Measurements from ENCODE around the gene SRGAP3. TPM values are rescaled to one million over a fixed set of nuclear protein-coding genes. Genes with fewer than 3 reads are reported as not detected.

The SRGAP3 gene
- total RNA-seq, 1 experiment from 2014 or later = 1.3 TPM

- H3K9ac ChIP-seq (ENCODE audit: low read length) = no peak overlapping the region
- H3K9me2 ChIP-seq (replicated peaks; ENCODE audit: insufficient read depth, low read length) = no peaks in the 10 kb centered on the region
- H3K4me1 ChIP-seq (ENCODE audit: low read length) = no peaks in the 10 kb centered on the region
- H3K27me3 ChIP-seq (ENCODE audit: low read length) = no peaks in the 10 kb centered on the region
- no peak overlapping the region for H2AFZ ChIP-seq (ENCODE audit: low read length)
- no peaks in the 10 kb centered on the region for H4K20me1 ChIP-seq (ENCODE audit: insufficient read depth, low read depth, low read length)
- no peaks in the 10 kb centered on the region for H3K79me2 ChIP-seq (ENCODE audit: low read length)
- H3K36me3 ChIP-seq (ENCODE audit: insufficient read depth, low read length) = no peaks in the 10 kb centered on the region
- H3K4me3 ChIP-seq (ENCODE audit: low read length) = no peak overlapping the region
- DNase-seq = no peak
- no peak overlapping the region for H3K4me2 ChIP-seq (ENCODE audit: low read depth, low read length, poor library complexity, severe bottlenecking)
- no peak overlapping the region for H3K27ac ChIP-seq (ENCODE audit: low read length)
- no peaks in the 10 kb centered on the region for H3K9me3 ChIP-seq (ENCODE audit: low read length)
Measured at GRCh38 chr3:9122732-9123364, 126.6 kb downstream of the SRGAP3 start.

GRCh38 chr3:9121366-9122001 lies 128.0 kb downstream of the SRGAP3 start:
- Histone ChIP-seq H3K4me1 (ENCODE audit: low read length) (no peaks in the 10 kb centered on the region), H3K27me3 (ENCODE audit: low read length) (0 out of 2 replicates have a peak, but pooled peaks cover 2% of the 10 kb centered on the region), H3K79me2 (ENCODE audit: low read length) (no peaks in the 10 kb centered on the region), H3K9me3 (ENCODE audit: low read length) (no peaks in the 10 kb centered on the region), H4K20me1 (ENCODE audit: insufficient read depth, low read depth, low read length) (no peaks in the 10 kb centered on the region), H3K9ac (ENCODE audit: low read length) (no peak overlapping the region), H3K4me3 (ENCODE audit: low read length) (no peak overlapping the region), H2AFZ (ENCODE audit: low read length) (no peak overlapping the region), H3K27ac (ENCODE audit: low read length) (no peak overlapping the region), H3K4me2 (ENCODE audit: low read depth, low read length, poor library complexity, severe bottlenecking) (no peak overlapping the region), H3K9me2 (replicated peaks; ENCODE audit: insufficient read depth, low read length) (no peaks in the 10 kb centered on the region), H3K36me3 (ENCODE audit: insufficient read depth, low read length) (no peaks in the 10 kb centered on the region)
- DNase-seq = no peak

- 0 out of 2 replicates have a peak, but pooled peaks cover 2% of the 10 kb centered on the region for H3K27me3 ChIP-seq (ENCODE audit: low read length)
- no peaks in the 10 kb centered on the region for H3K9me2 ChIP-seq (replicated peaks; ENCODE audit: insufficient read depth, low read length)
- no peak overlapping the region for H2AFZ ChIP-seq (ENCODE audit: low read length)
- no peak overlapping the region for H3K9ac ChIP-seq (ENCODE audit: low read length)
- no peak overlapping the region for H3K4me3 ChIP-seq (ENCODE audit: low read length)
- no peak overlapping the region for H3K4me2 ChIP-seq (ENCODE audit: low read depth, low read length, poor library complexity, severe bottlenecking)
- no peaks in the 10 kb centered on the region for H4K20me1 ChIP-seq (ENCODE audit: insufficient read depth, low read depth, low read length)
- DNase-seq = no peak
- H3K79me2 ChIP-seq (ENCODE audit: low read length) = no peaks in the 10 kb centered on the region
- no peaks in the 10 kb centered on the region for H3K36me3 ChIP-seq (ENCODE audit: insufficient read depth, low read length)
- no peak overlapping the region for H3K27ac ChIP-seq (ENCODE audit: low read length)
- no peaks in the 10 kb centered on the region for H3K4me1 ChIP-seq (ENCODE audit: low read length)
- no peaks in the 10 kb centered on the region for H3K9me3 ChIP-seq (ENCODE audit: low read length)
Measured at GRCh38 chr3:9119331-9119730, 130.1 kb downstream of the SRGAP3 start.

GRCh38 chr3:9118222-9118621 lies 131.2 kb downstream of the SRGAP3 start:
- Histone ChIP-seq H3K4me1 (ENCODE audit: low read length) (no peaks in the 10 kb centered on the region), H3K27ac (ENCODE audit: low read length) (no peak overlapping the region), H3K36me3 (ENCODE audit: insufficient read depth, low read length) (no peaks in the 10 kb centered on the region), H2AFZ (ENCODE audit: low read length) (no peak overlapping the region), H3K9me2 (replicated peaks; ENCODE audit: insufficient read depth, low read length) (no peaks in the 10 kb centered on the region), H3K4me2 (ENCODE audit: low read depth, low read length, poor library complexity, severe bottlenecking) (no peak overlapping the region), H3K4me3 (ENCODE audit: low read length) (no peak overlapping the region), H3K27me3 (ENCODE audit: low read length) (0 out of 2 replicates have a peak, but pooled peaks cover 2% of the 10 kb centered on the region), H3K9ac (ENCODE audit: low read length) (no peak overlapping the region), H4K20me1 (ENCODE audit: insufficient read depth, low read depth, low read length) (no peaks in the 10 kb centered on the region), H3K9me3 (ENCODE audit: low read length) (no peaks in the 10 kb centered on the region), H3K79me2 (ENCODE audit: low read length) (no peaks in the 10 kb centered on the region)
- DNase-seq = no peak

GRCh38 chr3:9117220-9117619 lies 132.2 kb downstream of the SRGAP3 start:
- no peak overlapping the region for H3K27ac ChIP-seq (ENCODE audit: low read length)
- no peak overlapping the region for H3K9ac ChIP-seq (ENCODE audit: low read length)
- no peak overlapping the region for H2AFZ ChIP-seq (ENCODE audit: low read length)
- no peak overlapping the region for H3K4me3 ChIP-seq (ENCODE audit: low read length)
- DNase-seq = no peak
- H3K79me2 ChIP-seq (ENCODE audit: low read length) = no peaks in the 10 kb centered on the region
- H3K9me2 ChIP-seq (replicated peaks; ENCODE audit: insufficient read depth, low read length) = no peaks in the 10 kb centered on the region
- H3K27me3 ChIP-seq (ENCODE audit: low read length) = 0 out of 2 replicates have a peak, but pooled peaks cover 2% of the 10 kb centered on the region
- no peak overlapping the region for H3K4me2 ChIP-seq (ENCODE audit: low read depth, low read length, poor library complexity, severe bottlenecking)
- no peaks in the 10 kb centered on the region for H3K4me1 ChIP-seq (ENCODE audit: low read length)
- no peaks in the 10 kb centered on the region for H4K20me1 ChIP-seq (ENCODE audit: insufficient read depth, low read depth, low read length)
- H3K9me3 ChIP-seq (ENCODE audit: low read length) = no peaks in the 10 kb centered on the region
- no peaks in the 10 kb centered on the region for H3K36me3 ChIP-seq (ENCODE audit: insufficient read depth, low read length)

- no peaks in the 10 kb centered on the region for H3K4me1 ChIP-seq (ENCODE audit: low read length)
- no peak overlapping the region for H2AFZ ChIP-seq (ENCODE audit: low read length)
- H3K9me2 ChIP-seq (replicated peaks; ENCODE audit: insufficient read depth, low read length) = no peaks in the 10 kb centered on the region
- H3K4me2 ChIP-seq (ENCODE audit: low read depth, low read length, poor library complexity, severe bottlenecking) = no peak overlapping the region
- H3K4me3 ChIP-seq (ENCODE audit: low read length) = no peak overlapping the region
- 0 out of 2 replicates have a peak, but pooled peaks cover 2% of the 10 kb centered on the region for H3K27me3 ChIP-seq (ENCODE audit: low read length)
- H3K36me3 ChIP-seq (ENCODE audit: insufficient read depth, low read length) = no peaks in the 10 kb centered on the region
- DNase-seq = no peak
- H3K27ac ChIP-seq (ENCODE audit: low read length) = no peak overlapping the region
- H3K79me2 ChIP-seq (ENCODE audit: low read length) = no peaks in the 10 kb centered on the region
- H3K9ac ChIP-seq (ENCODE audit: low read length) = no peak overlapping the region
- no peaks in the 10 kb centered on the region for H4K20me1 ChIP-seq (ENCODE audit: insufficient read depth, low read depth, low read length)
- no peaks in the 10 kb centered on the region for H3K9me3 ChIP-seq (ENCODE audit: low read length)
Measured at GRCh38 chr3:9116336-9116735, 133.1 kb downstream of the SRGAP3 start.

- Histone ChIP-seq H3K4me1 (ENCODE audit: low read length) (no peaks in the 10 kb centered on the region), H3K36me3 (ENCODE audit: insufficient read depth, low read length) (no peaks in the 10 kb centered on the region), H3K27ac (ENCODE audit: low read length) (no peak overlapping the region), H4K20me1 (ENCODE audit: insufficient read depth, low read depth, low read length) (no peaks in the 10 kb centered on the region), H3K9me3 (ENCODE audit: low read length) (no peaks in the 10 kb centered on the region), H3K9ac (ENCODE audit: low read length) (no peak overlapping the region), H2AFZ (ENCODE audit: low read length) (no peak overlapping the region), H3K4me3 (ENCODE audit: low read length) (no peak overlapping the region), H3K4me2 (ENCODE audit: low read depth, low read length, poor library complexity, severe bottlenecking) (no peak overlapping the region), H3K27me3 (ENCODE audit: low read length) (0 out of 2 replicates have a peak, but pooled peaks cover 2% of the 10 kb centered on the region), H3K79me2 (ENCODE audit: low read length) (no peaks in the 10 kb centered on the region), H3K9me2 (replicated peaks; ENCODE audit: insufficient read depth, low read length) (no peaks in the 10 kb centered on the region)
- DNase-seq = no peak
Measured at GRCh38 chr3:9115336-9115735, 134.1 kb downstream of the SRGAP3 start.

- Histone ChIP-seq H3K79me2 (ENCODE audit: low read length) (no peaks in the 10 kb centered on the region), H3K4me3 (ENCODE audit: low read length) (no peak overlapping the region), H4K20me1 (ENCODE audit: insufficient read depth, low read depth, low read length) (no peaks in the 10 kb centered on the region), H3K9me3 (ENCODE audit: low read length) (no peaks in the 10 kb centered on the region), H3K9ac (ENCODE audit: low read length) (no peak overlapping the region), H3K9me2 (replicated peaks; ENCODE audit: insufficient read depth, low read length) (no peaks in the 10 kb centered on the region), H3K27ac (ENCODE audit: low read length) (no peak overlapping the region), H3K4me2 (ENCODE audit: low read depth, low read length, poor library complexity, severe bottlenecking) (no peak overlapping the region), H2AFZ (ENCODE audit: low read length) (no peak overlapping the region), H3K27me3 (ENCODE audit: low read length) (0 out of 2 replicates have a peak, but pooled peaks cover 2% of the 10 kb centered on the region), H3K4me1 (ENCODE audit: low read length) (no peaks in the 10 kb centered on the region), H3K36me3 (ENCODE audit: insufficient read depth, low read length) (no peaks in the 10 kb centered on the region)
- DNase-seq = no peak
Measured at GRCh38 chr3:9113040-9113439, 136.4 kb downstream of the SRGAP3 start.

All from Karpas-422 (cell line).